Osteocyte (in vitro differentiated cells): ENCODE results near the gene SAMD14. TPM values are rescaled to one million over a fixed set of nuclear protein-coding genes. Genes with fewer than 3 reads are reported as not detected.

Source experiments
- DNase-seq: peaks from one replicate; pipeline ENCODE4 v3.0.0; 2021; ENCODE audit warnings: mixed read lengths; ENCODE audit not compliant: unreplicated experiment; ENCODE audit errors: extremely low spot score
- H3K27ac Mint-ChIP-seq: one replicate; pipeline ENCODE4 v1.8.0; 2021; ENCODE audit warnings: mild to moderate bottlenecking, mixed read lengths; ENCODE audit not compliant: unreplicated experiment
- H3K27me3 Mint-ChIP-seq: one replicate; pipeline ENCODE4 v1.8.0; 2021; ENCODE audit warnings: mixed read lengths; ENCODE audit not compliant: unreplicated experiment
- H3K36me3 Mint-ChIP-seq: one replicate; pipeline ENCODE4 v1.8.0; 2021; ENCODE audit warnings: mixed read lengths; ENCODE audit not compliant: unreplicated experiment
- H3K4me1 Mint-ChIP-seq: one replicate; pipeline ENCODE4 v1.8.0; 2021; ENCODE audit warnings: mixed read lengths; ENCODE audit not compliant: unreplicated experiment
- H3K4me3 Mint-ChIP-seq: one replicate; pipeline ENCODE4 v1.8.0; 2021; ENCODE audit warnings: mild to moderate bottlenecking, moderate library complexity, mixed read lengths; ENCODE audit not compliant: unreplicated experiment
- H3K9me3 Mint-ChIP-seq: one replicate; pipeline ENCODE4 v1.8.0; 2021; ENCODE audit warnings: mixed read lengths; ENCODE audit not compliant: unreplicated experiment
- CTCF ChIP-seq: fragments of 200-600 bp; sonication (generic); IDR thresholded peaks from 2 replicates; pipeline ENCODE4 v1.5.0; 2021; ENCODE audit warnings: antibody characterized with exemption, mild to moderate bottlenecking, moderate library complexity
- total RNA-seq: library from RNA; stranded (reverse); gene quantifications from 2 replicates; pipeline ENCODE4 v1.2.1, GENCODE V29; 2021

Gene SAMD14
- total RNA-seq, 1 donor from 2014 or later: 36.8 TPM

GRCh38 chr17:50111673-50112655 lies 18.0 kb downstream of the SAMD14 start:
- Mint-ChIP-seq H3K4me1 (peaks cover 19% of the 10 kb centered on the region), H3K9me3 (no peaks in the 10 kb centered on the region), H3K27me3 (no peaks in the 10 kb centered on the region), H3K27ac (peak overlapping the region; percentile 34), H3K4me3 (no peak overlapping the region), H3K36me3 (peaks cover 5% of the 10 kb centered on the region)
- DNase-seq: no peak
- TF ChIP-seq CTCF: no peak

DNA sequence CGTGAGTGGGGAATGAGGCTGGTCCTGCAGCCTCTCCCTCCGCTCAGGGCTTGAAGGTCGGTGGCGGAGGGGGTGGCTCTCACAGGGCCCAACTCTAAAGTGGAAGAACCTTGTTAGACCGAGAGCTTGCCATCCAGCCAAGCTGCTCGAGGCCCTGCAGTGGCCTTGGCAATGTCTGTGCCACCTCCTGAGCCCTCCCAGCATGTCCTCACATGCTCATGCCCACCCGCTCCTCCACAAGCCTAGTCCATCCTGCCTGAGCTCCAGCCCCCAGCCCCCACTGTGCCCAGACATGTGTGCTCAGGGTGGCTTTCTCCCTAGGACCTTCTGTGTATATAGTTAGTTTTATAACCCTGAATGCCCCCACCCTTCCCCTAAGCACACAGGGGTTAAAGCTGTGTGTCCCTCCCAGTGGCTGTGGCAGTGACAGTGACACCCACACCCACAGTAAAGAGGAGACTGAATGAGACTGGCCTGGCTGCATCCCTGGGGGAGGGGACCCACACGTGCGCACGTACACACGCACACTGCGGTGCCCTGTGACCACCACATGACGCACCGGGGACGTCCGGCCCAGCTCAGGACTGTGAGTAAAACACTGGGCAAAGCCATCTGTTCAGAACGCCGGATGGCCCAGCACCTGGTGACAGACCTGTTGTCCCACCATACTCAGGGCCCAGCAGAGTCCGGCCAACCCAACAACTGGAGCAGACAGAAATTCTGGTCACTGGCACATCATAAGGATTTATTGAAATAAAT lies 19.2 kb downstream of the SAMD14 start:
- no peak overlapping the region for H3K4me3 Mint-ChIP-seq
- no peak for TF ChIP-seq CTCF
- peak overlapping the region; percentile 34 for H3K27ac Mint-ChIP-seq
- peaks cover 19% of the 10 kb centered on the region for H3K4me1 Mint-ChIP-seq
- no peak for DNase-seq
- peaks cover 11% of the 10 kb centered on the region for H3K36me3 Mint-ChIP-seq
- H3K27me3 Mint-ChIP-seq: no peaks in the 10 kb centered on the region
- no peaks in the 10 kb centered on the region for H3K9me3 Mint-ChIP-seq

DNA sequence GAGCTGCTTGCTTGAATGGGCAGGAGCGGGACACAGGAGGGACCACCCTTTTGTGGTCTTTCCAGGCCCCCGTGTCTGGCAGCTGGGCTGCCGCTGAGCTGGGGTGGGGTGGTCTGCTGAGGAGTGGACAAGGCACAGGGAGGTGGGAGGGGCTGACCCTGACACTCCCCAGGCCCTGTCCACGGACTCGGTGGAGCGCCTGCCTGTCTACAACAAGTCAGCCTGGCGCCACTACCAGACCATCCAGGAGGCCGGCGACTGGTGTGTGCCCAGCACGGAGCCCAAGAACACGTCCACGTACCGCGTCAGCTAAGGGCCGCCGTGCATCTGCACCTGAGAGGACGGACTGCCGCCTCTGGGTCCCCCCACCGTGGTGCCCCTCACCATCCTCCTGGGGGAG lies 20.2 kb downstream of the SAMD14 start:
- Mint-ChIP-seq H3K27me3 (no peaks in the 10 kb centered on the region), H3K36me3 (peaks cover 18% of the 10 kb centered on the region), H3K27ac (no peak overlapping the region), H3K4me3 (no peak overlapping the region), H3K9me3 (no peaks in the 10 kb centered on the region), H3K4me1 (peaks cover 15% of the 10 kb centered on the region)
- TF ChIP-seq CTCF: no peak
- DNase-seq: no peak

- Mint-ChIP-seq H3K4me3 (no peak overlapping the region), H3K4me1 (peaks cover 15% of the 10 kb centered on the region), H3K36me3 (peaks cover 18% of the 10 kb centered on the region), H3K9me3 (no peaks in the 10 kb centered on the region), H3K27ac (no peak overlapping the region), H3K27me3 (no peaks in the 10 kb centered on the region)
- DNase-seq: no peak
- no peak for TF ChIP-seq CTCF
Measured at GRCh38 chr17:50109207-50109606, 20.8 kb downstream of the SAMD14 start.

GRCh38 chr17:50108556-50108955 lies 21.4 kb downstream of the SAMD14 start:
- DNase-seq: no peak
- Mint-ChIP-seq H3K36me3 (peaks cover 18% of the 10 kb centered on the region), H3K27ac (no peak overlapping the region), H3K4me3 (no peak overlapping the region), H3K27me3 (no peaks in the 10 kb centered on the region), H3K9me3 (no peaks in the 10 kb centered on the region), H3K4me1 (peaks cover 14% of the 10 kb centered on the region)
- TF ChIP-seq CTCF: no peak
